Right atrium auricular region (tissue), 2 donors: Measurements from ENCODE around the gene MB. TPM values are rescaled to one million over a fixed set of nuclear protein-coding genes. Genes with fewer than 3 reads are reported as not detected.

Experiments
- DNase-seq: peaks from one replicate; pipeline ENCODE4 v3.0.0-alpha.2; 2019; ENCODE audit warnings: low spot score
- H3K27ac ChIP-seq, 2 donors: fragments of 200-600 bp; sonication (generic); 1 replicate in 1 of 2; 2 replicates in 1 of 2; pipeline ENCODE4 v1.5.1; 2016 to 2019
- H3K27me3 ChIP-seq, 2 donors: fragments of 200-600 bp; sonication (generic); one replicate each; pipeline versions ENCODE4 v1.5.1 to v1.6.0; 2017 to 2019
- H3K36me3 ChIP-seq: fragments of 200-600 bp; sonication (generic); one replicate; pipeline ENCODE4 v1.5.1; 2016
- H3K4me1 ChIP-seq, 2 donors: fragments of 200-600 bp; sonication (generic); one replicate each; pipeline versions ENCODE4 v1.5.1 to v1.6.0; 2017 to 2019
- H3K4me3 ChIP-seq, 2 donors: fragments of 200-600 bp; sonication (generic); 1 replicate in 1 of 2; 2 replicates in 1 of 2; pipeline ENCODE4 v1.5.1; 2017 to 2019; ENCODE audit warnings: mild to moderate bottlenecking in 1 of 2, moderate library complexity in 1 of 2
- H3K9me3 ChIP-seq, 2 donors: fragments of 200-600 bp; sonication (generic); one replicate each; pipeline ENCODE4 v1.5.1; 2019
- total RNA-seq, 2 donors: library from RNA; depleted of rRNA; stranded (reverse); fragments of >200 nt; gene quantifications; one replicate each; pipeline ENCODE4 v1.1.0, GENCODE V29; 2016
- TF ChIP-seq, protein P1 (sequence below), 2 donors: fragments of 200-600 bp; sonication (generic); IDR thresholded peaks; one replicate each; pipeline ENCODE4 v1.5.1; 2019; ENCODE audit warnings: antibody characterized with exemption in 2 of 2

The MB gene
- total RNA-seq, 2 donors from 2014 or later = 6,650 to 9,762 TPM

GRCh38 chr22:35642305-35642741 is 25.2 kb upstream of the MB start:
- TF ChIP-seq, protein P1, sequence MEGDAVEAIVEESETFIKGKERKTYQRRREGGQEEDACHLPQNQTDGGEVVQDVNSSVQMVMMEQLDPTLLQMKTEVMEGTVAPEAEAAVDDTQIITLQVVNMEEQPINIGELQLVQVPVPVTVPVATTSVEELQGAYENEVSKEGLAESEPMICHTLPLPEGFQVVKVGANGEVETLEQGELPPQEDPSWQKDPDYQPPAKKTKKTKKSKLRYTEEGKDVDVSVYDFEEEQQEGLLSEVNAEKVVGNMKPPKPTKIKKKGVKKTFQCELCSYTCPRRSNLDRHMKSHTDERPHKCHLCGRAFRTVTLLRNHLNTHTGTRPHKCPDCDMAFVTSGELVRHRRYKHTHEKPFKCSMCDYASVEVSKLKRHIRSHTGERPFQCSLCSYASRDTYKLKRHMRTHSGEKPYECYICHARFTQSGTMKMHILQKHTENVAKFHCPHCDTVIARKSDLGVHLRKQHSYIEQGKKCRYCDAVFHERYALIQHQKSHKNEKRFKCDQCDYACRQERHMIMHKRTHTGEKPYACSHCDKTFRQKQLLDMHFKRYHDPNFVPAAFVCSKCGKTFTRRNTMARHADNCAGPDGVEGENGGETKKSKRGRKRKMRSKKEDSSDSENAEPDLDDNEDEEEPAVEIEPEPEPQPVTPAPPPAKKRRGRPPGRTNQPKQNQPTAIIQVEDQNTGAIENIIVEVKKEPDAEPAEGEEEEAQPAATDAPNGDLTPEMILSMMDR (IDR thresholded peaks at IDR 0.05) = no peak
- Histone ChIP-seq H3K27me3 (no peaks in the 10 kb centered on the region), H3K27ac (no peak overlapping the region), H3K4me3 (no peak overlapping the region), H3K9me3 (no peaks in the 10 kb centered on the region), H3K36me3 (no peaks in the 10 kb centered on the region), H3K4me1 (peaks cover 0 to 52% of the 10 kb centered on the region in 2 donors)
- DNase-seq = no peak

DNA sequence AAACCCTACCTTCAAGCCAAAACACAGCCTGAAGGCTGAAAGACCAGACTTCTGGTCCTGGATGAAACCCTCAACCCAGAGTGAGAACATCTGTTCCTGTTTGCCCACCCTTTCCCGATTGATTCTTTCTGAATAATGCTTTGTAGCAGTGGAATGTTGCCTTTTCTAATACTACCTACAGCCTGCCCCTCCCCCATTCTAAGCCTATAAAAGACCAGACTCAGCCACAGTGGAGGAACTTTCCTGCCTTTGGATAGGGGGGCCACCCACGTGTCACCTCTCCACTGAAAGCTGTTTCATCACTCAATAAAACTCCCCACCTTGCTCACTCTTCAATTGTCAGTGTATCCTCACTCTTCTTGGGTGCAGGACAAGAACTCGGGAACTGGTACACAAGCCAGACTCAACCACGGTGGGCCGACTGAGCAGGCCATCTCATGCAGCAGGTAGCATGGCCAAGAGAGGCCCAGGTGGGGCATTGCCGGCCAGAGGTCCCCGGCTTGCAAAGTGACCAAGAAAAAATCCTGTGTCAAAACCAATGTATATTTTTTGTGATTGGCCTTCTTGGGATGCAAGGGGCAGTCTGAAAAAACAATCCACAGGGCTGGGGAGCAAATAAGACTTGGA is 24.5 kb upstream of the MB start:
- Histone ChIP-seq H3K27ac (no peak overlapping the region), H3K36me3 (no peaks in the 10 kb centered on the region), H3K4me3 (no peak overlapping the region), H3K27me3 (no peaks in the 10 kb centered on the region), H3K4me1 (peaks cover 0 to 46% of the 10 kb centered on the region in 2 donors), H3K9me3 (no peaks in the 10 kb centered on the region)
- TF ChIP-seq, protein P1 (IDR thresholded peaks at IDR 0.05) = no peak
- no peak for DNase-seq

- H3K9me3 ChIP-seq = no peaks in the 10 kb centered on the region
- DNase-seq = peak; percentile 96
- TF ChIP-seq, protein P1 (IDR thresholded peaks at IDR 0.05) = peak in 1 of 2 donors; percentile 12
- H3K4me3 ChIP-seq = peak overlapping the region in 1 of 2 donors; percentile 18
- no peaks in the 10 kb centered on the region for H3K36me3 ChIP-seq
- peaks cover 0 to 43% of the 10 kb centered on the region in 2 donors for H3K4me1 ChIP-seq
- peak overlapping the region; percentile 81 to 84 for H3K27ac ChIP-seq
- H3K27me3 ChIP-seq = no peaks in the 10 kb centered on the region
These were observed 21.3 kb upstream of the MB start for GRCh38 chr22:35638410-35638809.

DNA sequence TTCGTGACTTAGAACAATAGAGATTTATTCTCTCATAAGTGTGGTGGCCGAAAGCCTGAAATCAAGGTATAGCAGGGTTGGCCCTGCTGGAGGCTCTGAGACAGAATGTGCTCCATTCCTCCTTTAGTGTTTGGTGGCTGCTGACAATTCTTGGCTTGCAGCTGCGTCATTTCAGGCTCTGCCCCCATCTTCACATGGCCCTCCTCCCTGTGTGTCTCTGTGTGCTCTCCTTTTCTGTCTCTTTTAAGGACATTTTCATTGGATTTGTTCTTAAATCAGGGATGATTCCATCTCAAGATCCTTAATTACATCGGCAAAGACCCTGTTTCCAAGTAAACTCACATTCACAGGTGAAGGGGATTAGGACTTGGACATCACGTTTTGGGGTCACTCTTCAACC is 20.9 kb upstream of the MB start:
- no peak for DNase-seq
- TF ChIP-seq, protein P1 (IDR thresholded peaks at IDR 0.05) = no peak

DNA sequence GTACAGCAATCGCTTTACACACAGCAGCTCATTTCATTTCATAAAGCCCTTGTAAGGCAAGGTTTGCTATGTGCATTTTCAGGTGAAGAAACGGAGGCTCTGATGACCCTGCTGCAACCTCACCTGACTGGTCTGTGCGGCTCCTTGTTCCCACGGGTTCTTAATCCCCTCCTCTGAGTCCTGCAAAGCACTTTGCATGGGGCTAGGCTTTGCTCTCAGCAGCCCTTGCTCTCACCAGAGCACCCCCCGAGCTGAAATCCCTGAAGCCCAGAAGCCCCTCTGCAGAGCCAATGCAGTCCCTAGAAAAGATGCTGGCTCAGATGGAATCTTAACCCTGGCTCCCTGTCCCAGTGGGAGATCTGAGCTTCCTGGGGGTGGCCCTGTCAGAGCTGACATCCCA is 20.1 kb upstream of the MB start:
- Histone ChIP-seq H3K36me3 (no peaks in the 10 kb centered on the region), H3K27ac (peak overlapping the region in 1 of 2 donors; percentile 81), H3K27me3 (no peaks in the 10 kb centered on the region), H3K4me3 (no peak overlapping the region), H3K4me1 (peaks cover 0 to 37% of the 10 kb centered on the region in 2 donors), H3K9me3 (no peaks in the 10 kb centered on the region)
- TF ChIP-seq, protein P1 (IDR thresholded peaks at IDR 0.05) = no peak
- DNase-seq = no peak

More for the DNA sequence above, 20.9 kb upstream of the MB start:
- H3K27me3 ChIP-seq = no peaks in the 10 kb centered on the region
- peak overlapping the region in 1 of 2 donors; percentile 18 for H3K4me3 ChIP-seq
- no peaks in the 10 kb centered on the region for H3K36me3 ChIP-seq
- peak overlapping the region; percentile 81 to 84 for H3K27ac ChIP-seq
- H3K9me3 ChIP-seq = no peaks in the 10 kb centered on the region
- peaks cover 0 to 43% of the 10 kb centered on the region in 2 donors for H3K4me1 ChIP-seq
